GM18867 (cell line): ENCODE results near the gene CORO1C.
"Not testable (repeated sequence)": the region's sequence is repeated elsewhere in the genome, so short reads cannot be mapped to it uniquely, and the experiment has no call there.

Experiments used
- ATAC-seq: cut with Tn5 transposase; IDR thresholded peaks from one replicate; pipeline ENCODE4 v1.9.1; 2021; ENCODE audit warnings: mild to moderate bottlenecking, moderate library complexity; ENCODE audit not compliant: unreplicated experiment

The CORO1C gene

GRCh38 chr12:108638141-108638827 is 93.0 kb downstream of the CORO1C start:
- ATAC-seq, result no peak

DNA sequence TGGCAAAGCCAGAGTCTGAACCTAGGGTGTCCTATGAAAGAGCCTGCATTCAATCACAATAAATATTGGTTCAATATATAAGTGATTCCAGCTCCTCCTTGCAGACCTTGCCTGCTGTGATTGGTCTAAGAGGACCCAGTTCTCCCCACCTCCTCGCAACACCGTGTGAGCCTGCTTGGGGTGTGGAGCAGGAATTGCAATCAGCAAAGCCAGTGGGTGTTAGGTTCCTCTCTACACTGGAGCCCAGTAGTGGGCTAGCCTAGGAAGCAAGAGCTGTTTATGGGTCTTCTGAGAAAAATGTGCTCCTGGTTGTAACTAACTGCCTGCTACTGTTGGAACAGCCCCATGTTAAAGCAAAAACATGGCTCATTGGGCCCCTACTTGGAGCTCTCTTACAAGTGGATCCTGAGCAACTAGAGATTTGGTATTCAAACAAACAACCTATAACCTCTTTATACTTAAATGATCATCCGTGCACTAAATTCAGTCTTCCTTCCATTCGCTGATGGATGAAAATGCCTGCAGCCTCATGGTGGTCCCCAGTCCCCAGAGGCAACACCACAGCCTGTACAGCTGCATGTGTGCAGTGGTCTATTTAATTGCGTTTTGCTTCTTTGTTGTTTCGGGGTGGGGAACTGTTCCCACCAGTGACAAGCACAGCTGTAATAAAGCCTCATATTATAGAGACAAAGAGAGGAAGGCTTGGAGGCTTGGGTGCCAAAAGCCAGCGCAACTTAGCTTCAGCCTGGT is 93.9 kb downstream of the CORO1C start:
- no peak for ATAC-seq

DNA sequence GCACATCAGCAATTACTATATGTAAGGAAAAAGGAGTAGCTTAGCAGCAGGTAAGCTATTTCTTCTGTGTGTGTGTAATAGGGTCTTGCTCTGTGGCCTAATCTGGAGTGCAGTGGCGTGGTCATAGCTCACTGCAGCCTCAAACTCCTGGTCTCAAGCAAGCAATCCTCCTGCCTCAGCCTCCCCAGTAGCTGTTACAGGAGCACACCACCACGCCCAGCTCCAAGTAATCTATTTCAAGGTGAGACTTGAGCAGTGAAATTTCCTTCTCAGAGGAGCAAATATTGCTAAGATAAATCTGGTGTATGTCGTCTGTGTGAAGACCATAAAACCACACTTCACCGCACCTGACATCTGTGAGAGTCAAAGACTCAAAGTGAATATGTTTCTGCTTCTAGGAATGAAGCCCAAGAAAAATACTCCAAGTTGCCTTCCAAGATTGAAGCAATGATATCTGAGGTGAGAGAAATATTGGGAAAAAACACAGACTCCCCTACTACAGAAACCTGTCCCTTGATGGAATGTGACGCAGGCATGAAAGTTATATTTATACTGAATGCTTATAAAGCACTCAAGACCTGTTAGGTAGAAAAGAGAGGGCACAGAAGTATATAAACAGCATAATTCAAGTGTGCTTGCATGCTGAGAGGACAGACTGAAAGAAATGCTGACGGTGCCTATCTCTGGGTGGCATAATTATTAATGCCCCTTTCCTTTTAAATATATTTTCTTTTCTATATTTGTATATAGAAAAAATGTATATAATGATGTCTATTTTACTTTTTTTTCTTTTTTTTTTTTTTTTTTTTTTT is 95.1 kb downstream of the CORO1C start:
- no peak for ATAC-seq

GRCh38 chr12:108635201-108635996 is 95.9 kb downstream of the CORO1C start:
- ATAC-seq, result peak; percentile 52

GRCh38 chr12:108634341-108634751 is 97.0 kb downstream of the CORO1C start:
- no peak for ATAC-seq

GRCh38 chr12:108633534-108634248 is 97.6 kb downstream of the CORO1C start, which contains the start of gene SELPLG:
SELPLG (minus strand) TSS chr12:108633894; CDS start chr12:108624307, 9,587 bp downstream.
- peak; percentile 60 for ATAC-seq

DNA sequence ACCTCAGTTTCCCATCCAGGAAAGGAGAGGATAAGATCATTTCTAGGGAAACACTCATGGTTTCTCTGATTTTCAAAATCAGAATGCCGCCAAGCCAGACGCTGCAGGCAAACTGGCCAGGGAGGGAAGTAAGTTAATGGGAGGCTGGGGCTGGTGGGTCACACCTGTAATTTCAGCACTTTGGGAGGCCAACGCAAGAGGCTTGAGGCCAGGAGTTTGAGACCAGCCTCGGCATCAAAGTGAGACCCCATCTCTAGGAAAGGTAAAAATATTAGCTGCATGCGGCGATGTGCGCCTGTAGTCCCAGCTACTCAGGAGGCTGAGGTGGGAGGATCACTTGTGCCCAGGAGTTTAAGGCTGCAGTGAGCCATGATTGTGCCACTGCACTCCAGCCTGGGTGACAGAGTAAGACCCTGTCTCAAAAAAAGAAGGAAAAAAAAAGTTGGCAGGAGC is 98.2 kb downstream of the CORO1C start:
- ATAC-seq, result no peak

GRCh38 chr12:108631261-108631660 is 100.1 kb downstream of the CORO1C start:
- not testable (repeated sequence) for ATAC-seq

- no peak for ATAC-seq
Measured at GRCh38 chr12:108630481-108631207, 100.7 kb downstream of the CORO1C start.

- ATAC-seq, result no peak
Measured at GRCh38 chr12:108629824-108630476, 101.4 kb downstream of the CORO1C start.

GRCh38 chr12:108629151-108629550 is 102.2 kb downstream of the CORO1C start:
- no peak for ATAC-seq

DNA sequence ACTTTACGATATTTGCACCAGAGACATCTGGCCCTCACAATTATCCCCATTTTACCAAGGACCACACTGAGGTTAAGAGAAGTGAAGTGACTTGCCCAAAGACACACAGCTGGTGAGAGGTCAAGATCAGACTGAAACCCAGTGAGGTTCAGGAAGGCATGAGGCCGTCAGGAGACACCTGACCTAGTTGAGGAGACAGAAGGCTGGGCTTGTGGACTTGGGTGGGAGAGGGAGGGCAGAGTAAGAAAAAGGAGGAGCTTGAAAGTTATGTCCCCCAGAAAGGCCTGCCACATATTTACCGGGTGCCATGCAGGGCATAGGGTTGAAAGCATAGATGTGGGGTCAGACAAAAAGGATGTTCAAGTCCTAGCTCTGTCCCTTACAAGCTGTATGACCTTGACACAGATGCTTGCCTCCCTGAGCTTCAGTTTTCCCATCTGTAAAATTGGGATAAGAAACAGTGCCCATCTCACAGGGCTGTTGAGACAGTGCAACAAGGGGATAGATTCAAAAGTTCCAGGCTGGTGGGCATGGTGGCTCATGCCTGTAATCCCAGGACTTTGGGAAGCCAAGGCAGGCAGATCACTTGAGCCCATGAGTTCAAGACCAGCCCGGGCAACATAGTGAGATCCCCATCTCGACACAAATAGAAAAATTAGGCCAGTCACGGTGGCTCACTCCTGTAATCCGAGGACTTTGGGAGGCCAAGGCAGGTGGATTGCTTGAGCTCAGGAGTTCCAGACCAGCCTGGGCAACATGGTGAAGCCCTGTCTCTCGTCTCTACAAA is 104.0 kb downstream of the CORO1C start:
- no peak for ATAC-seq

GRCh38 chr12:108625228-108625627 is 106.1 kb downstream of the CORO1C start:
- no peak for ATAC-seq

- ATAC-seq, result no peak
Measured at GRCh38 chr12:108623577-108623976, 107.7 kb downstream of the CORO1C start.

DNA sequence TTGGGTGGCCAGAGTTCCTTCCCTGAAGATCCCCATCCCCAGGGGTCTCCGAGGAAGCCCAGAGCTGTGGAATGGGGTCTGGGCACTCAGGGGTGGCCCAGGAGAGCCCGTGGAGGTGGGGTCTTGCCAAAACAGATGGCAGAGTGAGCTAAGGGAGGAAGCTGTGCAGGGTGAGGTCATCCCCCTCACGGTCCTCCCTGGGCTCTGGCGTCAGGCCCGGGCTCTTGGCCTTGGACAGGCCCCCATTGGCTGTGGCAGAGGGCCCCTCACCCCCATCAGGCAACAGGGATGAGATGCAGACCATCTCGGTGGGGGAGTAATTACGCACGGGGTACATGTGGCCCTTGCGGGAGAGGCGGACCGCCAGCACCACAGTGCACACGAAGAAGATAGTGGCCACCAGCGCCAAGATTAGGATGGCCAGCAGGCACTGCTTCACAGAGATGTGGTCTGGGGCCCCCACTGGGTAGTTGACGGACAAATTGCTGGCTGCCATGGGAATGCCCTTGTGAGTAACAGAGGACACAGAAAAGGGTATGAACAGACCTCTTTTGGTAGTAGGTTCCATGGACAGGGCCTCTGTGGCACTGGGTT is 108.3 kb downstream of the CORO1C start:
- no peak for ATAC-seq

GRCh38 chr12:108622421-108622820 is 108.9 kb downstream of the CORO1C start:
- ATAC-seq, result no peak

DNA sequence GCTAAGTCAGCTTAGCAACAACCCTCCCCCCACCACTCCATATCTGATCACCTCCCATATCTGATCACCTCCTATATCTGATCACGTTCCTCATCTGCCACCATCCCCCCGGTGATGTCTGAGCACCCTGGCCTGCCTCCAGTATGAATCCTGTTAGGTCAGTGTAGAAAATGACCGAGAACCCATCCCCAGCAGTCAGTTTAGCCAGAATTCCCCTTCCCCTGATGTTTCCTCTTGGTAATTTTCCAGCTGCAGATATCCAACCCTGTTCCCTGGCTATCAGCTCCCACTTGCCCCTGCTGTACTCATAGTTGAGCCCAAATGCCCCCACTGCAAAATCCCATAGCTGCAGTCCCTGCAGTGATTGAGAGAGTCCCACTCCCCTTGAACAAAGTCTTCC is 110.2 kb downstream of the CORO1C start:
- no peak for ATAC-seq
